HG03521 (cell line): ENCODE data around the gene NT5C.

Source experiments
- ATAC-seq: cut with Tn5 transposase; IDR thresholded peaks from one replicate; pipeline ENCODE4 v1.9.1; 2021; ENCODE audit warnings: mild to moderate bottlenecking, moderate library complexity; ENCODE audit not compliant: unreplicated experiment

Gene NT5C

DNA sequence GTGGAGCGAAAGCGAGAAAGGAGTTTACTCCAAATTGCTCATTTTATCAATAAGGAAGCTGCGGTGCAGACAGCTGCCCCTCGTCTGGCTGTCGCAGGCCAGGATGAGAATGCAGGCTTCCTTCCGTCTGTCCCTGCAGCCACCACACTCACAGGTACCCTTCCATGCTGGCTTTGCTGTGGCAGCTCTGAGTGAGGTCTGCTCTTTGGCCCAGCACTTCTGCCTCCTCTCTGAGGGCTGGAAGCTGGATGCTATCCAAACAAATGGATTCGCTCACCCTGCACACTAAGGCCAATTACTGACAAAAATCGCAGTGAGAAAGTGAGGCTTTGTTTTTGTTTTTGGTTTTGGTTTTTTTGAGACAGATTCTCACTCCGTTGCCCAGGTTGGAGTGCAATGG is 14.8 kb downstream of the NT5C start:
- ATAC-seq: no peak

DNA sequence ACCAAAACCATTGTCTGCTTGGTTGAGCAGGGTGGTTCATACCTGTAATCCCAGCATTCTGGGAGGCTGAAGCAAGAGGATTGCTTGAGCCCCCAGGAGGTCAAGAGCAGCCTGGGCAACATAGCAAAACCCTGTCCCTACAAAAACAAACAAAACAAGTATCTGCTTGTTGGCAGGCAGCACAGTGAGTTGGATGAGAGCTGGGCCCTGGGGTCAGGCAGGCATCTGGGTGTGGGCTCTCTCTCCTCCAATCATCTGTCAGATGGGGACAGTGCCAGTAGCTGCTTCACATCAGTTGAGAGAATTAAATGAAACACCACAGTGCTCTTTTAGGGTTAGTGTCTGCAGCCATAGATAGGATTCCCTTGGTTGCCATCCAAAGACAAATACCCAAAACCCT is 16.0 kb downstream of the NT5C start:
- ATAC-seq: no peak

DNA sequence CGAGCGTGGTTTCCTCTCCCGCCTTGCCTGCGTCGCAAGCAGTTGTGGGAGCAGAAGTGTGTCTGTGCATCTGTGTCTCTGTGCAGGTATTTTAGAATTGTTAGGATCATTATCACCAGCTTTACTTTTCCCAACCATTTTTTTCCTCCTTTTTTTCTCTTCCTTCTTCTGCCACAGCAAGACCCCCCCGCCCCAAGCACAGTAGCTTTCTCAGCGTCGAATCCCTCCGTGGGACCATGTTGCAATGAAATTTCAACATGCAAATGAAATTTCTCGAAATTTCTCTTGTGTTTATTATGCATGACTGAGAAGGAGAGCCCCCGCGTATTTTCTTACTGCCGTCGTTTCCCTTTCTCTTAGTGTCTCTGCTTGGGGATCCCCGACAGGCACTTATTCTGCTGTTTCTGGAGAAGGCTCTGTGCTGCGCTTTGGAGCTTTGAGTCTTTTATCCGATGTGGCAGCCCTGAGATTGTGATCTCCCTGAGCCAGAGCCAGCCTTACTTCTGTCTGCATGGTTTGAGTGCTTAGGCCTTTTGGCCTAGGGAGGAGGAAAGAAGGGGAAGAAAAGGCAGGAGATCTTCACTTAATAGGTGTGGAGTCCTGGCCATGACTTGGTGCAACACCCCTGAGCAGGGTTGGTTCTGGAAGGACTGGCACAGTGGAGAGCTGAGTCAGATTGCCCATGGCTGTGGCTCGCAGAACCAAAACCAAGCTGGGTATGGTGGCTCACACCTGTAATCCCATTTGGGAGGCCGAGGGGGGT is 16.8 kb downstream of the NT5C start:
- no peak for ATAC-seq

DNA sequence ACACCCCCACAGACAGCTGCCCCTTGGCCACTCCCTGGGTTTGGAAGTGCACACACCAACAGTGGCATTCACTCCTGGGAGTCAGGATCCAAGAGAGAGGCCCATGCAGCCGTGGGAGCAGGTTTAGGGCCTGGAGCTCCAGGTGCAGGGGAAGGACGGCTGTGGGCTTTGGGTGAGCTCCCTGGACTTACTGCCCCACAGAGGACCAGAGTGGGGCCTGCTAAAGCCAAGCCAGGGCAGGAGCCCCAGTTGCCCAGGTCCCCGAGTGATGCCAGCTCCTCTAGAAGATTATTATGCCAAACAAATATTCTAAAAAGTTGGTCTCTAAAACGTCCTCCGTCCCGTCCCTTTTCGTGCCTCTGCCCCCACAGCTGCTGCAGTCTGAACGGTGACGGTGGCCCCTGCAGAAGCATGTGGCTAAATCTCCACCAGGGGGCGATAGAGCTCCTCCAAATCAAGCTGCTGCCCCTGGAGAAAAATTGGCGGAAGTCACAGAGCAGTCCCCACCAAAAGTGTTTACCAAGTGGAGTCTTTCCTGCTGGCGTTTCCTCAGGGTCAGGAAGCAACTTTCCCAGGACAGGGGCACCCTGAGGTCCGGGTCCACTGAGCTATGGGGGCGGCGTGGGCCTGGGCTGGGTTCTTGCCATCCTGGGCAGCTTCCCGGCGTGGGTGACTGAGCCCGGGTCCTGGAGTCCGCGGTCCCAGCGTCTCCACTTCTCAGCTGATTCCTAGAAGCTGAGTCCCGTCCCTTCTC is 17.6 kb downstream of the NT5C start:
- peak; percentile 32 for ATAC-seq

DNA sequence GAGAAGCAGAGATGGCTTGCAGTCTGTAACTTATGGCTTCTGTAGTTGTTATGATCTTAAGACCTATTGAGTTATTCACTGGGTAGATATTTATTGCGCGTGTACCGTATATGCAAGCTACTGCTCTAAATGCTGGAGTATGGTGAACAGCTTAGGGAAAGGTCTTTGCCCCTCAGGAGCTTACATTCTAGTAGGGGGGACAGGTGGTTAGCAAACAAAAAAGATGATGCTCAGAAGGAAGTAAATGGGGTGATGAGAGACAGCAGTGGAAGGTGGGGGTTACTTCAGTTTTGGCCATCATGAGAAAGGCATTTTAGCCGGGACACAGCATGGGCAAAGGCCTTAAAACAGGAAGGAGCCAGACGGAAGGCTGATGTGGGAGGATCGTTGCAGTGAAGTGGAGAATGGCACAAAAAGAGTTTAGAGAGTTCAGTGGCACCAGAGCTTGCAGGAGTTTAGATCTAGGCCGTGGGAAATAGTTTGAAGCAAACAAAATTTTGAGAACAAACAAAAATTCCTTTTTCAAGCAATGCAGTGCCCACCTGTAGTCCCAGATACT is 19.7 kb downstream of the NT5C start:
- ATAC-seq: no peak

DNA sequence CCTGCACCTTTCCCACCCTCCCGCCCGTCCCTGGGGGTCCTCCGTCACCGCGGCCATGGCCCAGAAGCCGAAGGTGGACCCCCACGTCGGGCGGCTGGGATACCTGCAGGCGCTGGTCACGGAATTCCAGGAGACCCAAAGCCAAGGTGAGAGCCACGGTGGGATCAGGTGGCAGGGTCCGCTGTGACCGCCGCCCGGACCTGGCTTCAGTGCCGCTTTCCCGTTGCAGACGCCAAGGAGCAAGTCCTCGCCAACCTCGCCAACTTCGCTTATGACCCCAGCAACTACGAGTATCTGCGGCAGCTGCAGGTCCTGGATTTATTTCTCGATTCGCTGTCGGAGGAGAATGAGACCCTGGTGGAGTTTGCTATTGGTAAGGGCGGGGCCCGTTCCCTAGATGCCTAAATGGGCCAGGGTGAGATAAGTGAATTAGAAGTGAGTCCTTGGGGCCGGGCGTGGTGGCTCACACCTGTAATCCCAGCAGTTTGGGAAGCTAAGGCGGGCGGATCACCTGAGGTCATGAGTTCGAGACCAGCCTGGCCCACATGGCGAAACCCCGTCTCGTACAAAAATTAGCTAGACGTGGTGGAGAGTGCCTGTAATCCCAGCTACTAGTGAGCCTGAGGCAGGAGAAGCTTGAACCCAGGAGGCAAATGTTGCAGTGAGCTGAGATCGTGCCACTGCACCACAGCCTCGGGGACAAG is 21.2 kb downstream of the NT5C start:
- ATAC-seq: no peak

DNA sequence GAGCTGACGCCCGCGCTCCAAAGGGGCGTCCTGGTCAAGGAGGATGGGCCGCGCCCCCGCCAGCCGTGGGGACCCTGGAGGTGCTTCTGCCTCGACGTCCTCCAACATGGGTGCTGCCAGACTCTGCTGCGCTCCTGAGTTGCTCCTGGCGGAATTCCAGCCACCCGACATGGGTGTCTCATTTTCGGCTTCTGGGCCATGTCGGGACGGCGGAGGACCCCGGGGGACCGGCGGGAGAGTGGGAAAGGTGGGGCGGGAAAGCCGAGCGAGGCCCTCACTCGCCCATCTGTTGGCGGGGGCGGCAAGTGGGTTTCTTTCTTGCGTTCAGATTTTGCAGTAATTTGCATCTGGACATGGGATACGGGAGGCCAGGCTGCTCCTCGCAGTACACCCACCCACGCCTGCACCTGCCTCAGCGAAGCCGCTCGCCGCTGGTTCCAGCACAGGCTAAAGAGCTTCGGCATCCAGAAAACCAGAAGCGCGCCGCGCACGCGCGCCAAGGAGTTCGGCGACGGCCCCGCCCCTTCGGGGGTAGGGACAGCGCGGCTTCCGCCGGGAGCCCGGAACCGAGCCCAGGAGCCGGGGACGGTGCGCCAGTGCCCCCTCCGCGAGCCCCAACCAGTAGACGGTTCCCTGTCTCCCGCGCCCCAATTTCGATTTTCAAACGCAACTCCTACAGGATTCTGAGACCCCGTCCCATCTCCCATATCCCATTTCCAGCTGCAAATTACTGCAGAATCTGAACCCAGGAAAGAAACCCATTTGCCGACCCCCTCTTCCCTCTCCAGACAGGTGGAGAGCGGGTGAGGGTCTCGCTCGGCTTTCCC is 21.9 kb downstream of the NT5C start, which contains the start of gene ARMC7:
Gene ARMC7, plus strand, starts transcription at position 563 of the 827 bp plus-strand sequence. CDS start 320 bp downstream, outside the sequence.
- peak; percentile 65 for ATAC-seq

DNA sequence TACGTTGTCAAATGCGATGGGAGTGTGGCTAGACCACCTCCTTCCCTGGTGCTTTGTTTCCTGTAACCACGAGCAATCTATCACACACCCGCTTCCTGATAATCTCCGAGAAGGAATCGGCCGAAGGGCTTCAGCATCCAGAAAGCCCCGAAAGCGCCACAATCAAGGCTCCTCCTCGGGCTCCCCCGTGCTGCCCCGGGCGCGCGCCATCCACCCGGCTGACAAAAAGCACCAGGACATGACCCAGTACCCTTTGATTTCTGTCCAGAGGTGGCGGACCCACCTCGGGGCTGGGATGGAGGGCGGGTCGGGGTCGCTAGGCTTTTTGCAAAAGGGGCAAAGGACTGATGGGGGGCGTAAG is 22.5 kb downstream of the NT5C start:
- no peak for ATAC-seq

DNA sequence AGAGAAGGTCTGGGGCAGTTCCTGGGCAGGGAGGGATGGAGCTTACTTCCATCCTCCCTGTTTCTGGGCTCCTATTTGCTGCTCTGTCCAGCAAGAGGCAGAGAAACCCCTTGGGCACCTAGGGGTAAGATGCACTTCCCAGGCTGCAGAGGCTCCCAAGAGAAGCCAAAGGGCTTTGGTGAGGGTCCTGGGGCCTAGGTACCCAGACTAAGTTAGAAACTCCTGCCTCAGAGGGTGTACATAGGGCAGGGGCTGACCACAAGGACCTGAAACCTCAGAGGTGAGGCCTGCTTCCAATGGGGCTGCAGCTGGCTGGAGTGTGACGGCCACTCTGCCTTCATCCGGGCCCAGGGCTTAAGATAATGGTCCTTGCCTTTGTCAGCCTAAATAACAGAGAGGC is 23.3 kb downstream of the NT5C start:
- no peak for ATAC-seq

DNA sequence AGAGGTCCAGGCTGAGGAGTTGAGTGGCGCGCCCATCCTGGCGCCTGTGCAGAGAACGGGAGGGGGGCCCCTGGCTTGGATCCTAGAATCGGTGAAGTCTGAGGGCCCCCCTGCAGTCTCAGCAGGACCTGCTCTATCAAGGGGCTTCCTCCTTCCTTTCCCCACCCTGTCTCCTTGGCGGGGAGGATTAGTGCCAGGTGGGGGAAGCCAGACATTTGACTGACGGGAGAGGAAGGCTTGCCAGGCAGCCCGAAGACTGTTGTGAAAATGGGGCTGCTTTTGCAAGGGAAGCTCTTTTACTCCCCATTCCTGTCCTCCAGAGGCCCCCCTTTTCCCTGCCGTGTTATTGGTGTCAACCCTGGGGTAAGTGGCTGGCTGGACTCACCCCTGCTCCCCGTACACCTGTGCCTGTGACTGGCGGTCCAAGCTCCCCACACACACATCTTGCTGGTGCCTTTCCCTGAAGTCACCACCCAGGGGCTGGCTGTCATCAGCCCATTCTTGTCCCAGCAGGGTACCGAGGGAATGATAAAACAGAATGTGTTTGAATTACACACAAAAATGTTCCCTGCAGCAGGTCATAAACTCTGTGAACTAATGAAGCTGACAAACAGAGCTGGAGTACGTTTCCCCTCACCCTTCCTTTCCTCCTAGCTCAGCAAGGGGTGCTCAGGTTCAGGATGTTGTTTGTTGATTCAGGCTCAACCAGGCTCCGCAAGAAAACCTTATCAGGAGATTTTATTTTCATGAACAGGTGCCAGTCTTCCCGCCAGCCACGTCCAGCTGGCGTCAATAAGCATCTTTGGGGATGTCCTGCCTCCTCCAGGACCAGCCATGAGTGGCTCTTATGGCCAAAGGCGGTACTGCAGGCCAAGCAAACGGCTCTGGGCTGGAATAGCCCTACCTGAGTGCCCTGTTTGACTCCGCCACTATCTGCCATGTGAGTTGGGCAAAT is 26.1 kb downstream of the NT5C start:
- ATAC-seq: no peak

DNA sequence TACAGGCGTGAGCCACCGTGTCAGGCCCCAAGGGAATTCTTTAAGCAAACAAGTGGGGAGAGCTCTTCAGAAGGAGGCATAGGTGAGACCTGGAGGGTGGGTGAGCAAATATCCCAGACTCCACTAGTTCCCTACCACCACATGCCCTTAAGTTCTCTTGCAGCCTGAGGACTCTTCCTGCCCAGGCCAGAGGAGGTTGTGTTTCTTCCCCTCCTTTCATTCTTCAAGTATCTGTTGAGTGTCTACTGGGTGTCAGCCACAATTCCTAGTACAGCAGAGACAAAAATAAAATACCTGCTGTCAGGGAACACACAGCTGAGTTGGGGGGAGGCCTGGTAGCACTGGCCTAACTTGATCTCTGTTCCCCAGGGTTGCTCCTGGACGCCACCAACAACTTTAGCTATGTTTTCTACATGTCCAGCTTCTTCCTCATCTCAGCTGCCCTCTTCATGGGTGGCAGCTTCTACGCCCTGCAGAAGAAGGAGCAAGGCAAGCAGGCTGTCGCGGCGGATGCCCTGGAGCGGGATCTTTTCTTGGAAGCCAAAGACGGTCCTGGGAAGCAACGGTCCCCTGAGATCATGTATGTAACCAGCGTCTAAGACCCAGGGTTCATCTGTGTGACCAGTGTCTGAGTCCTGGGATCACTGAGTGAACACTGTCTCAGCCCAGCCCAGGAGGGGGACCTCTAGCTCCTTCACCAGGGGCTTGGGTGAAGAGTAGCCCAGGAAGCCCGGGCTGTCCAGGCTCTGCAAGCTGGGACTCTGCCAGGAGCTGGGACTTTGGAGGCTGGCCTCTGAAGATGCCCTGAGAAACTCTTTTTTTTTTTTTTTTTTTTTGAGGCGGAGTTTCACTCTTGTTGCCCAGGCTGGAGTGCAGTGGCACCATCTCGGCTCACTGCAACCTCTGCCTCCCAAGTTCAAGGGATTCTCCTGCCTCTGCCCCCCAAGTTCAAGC is 27.7 kb downstream of the NT5C start:
- ATAC-seq: no peak

DNA sequence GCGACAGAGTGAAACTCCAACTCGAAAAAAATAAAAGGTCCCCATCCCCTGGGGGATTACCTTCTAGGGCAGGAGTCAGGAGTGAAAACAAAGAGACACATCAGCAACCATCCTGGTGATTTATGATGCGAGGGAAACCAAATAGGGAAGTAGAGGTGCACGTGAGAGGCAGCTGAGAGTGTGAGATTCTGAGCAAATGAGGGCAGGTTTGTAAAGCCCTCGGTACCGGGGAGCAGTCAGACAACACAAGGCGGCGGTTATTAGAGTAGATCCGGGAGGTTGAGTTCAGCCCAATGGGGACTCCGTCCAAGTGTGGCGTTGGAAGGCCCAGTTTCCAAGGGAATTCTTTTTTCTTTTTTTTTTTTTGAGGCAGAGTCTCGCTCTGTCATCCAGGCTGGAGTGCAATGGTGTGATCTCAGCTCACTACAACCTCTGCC is 29.1 kb downstream of the NT5C start:
- ATAC-seq: no peak

DNA sequence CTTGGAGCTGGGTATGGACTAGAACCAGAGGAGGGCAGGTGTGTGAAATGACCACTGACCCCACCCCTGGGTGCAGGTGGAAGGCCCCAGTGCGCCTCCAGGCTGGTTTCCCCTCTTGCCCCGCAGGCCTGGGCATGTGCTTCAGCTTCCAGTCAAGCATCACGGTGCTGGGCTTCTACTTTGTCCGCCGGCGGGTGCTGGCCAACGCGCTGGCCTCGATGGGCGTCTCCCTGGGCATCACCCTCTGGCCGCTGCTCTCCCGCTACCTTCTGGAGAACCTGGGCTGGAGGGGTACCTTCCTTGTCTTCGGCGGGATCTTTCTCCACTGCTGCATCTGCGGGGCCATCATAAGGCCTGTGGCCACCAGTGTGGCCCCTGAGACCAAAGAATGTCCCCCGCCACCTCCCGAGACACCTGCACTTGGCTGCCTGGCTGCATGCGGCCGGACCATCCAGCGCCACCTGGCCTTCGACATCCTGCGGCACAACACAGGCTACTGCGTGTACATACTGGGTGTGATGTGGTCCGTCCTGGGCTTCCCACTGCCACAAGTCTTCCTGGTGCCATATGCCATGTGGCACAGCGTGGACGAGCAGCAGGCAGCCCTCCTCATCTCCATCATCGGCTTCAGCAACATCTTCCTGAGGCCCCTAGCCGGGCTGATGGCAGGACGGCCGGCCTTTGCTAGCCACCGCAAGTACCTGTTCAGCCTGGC is 31.5 kb downstream of the NT5C start:
- ATAC-seq: no peak

DNA sequence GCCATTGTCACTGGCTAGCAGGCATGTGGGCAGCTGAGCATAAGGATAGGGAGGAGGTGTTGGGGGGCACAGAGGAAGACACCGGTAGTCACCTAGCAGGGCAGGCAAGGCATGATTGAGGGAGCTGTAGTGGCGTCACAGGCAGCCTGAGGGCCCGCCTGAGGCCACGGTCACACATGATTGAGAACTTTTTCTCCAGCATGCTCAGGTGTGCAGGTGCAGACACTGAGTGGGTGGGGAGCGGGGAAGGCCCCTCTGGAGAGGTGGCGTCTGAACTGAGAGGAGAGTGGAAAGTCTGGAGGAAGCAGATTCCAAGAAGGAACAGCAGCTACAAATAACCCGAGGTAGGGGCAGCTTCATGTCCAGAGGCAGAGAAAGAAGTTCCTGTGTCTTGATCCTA is 32.7 kb downstream of the NT5C start:
- no peak for ATAC-seq

DNA sequence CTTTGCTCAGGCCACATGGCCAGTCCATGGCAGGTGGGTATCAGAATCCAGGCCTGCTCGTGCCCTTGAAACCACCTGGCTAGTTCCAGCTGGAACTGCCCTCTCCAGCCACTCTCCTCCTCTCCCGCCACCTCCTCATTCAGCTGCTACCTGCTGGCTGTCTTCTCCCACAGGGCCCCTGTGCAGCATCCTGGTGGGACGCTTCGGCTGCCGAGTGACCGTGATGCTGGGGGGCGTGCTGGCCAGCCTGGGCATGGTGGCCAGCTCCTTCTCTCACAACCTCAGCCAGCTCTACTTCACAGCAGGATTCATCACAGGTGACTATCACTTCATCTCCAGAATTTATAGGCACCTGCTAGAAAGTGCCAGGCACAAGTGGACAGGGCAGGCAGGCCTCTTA is 33.7 kb downstream of the NT5C start:
- no peak for ATAC-seq

DNA sequence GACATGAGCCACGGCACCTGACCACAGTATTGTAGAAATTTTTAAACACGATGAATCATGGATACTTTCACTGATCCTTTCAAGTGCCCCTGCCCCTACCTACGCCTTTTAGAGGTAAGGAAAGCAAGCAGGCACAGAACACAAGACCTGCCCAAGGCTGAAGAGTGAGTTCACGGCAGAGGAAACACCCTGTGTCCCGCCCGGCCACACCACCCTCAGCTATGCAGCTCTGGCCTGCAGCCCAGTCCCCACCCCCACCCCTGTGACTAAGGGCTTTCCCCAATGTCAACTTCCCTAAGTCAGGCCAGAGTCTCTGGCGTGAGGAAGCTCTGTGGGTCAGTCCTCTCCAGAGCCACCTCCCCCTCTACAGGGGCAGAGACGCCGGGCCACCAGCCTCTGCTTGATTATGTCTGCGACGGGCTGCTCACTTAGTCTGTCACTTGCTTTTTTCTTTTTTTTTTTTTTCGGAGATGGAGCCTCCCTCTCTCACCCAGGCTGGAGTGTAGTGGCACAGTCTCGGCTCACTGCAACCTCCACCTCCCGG is 35.4 kb downstream of the NT5C start:
- ATAC-seq: no peak

DNA sequence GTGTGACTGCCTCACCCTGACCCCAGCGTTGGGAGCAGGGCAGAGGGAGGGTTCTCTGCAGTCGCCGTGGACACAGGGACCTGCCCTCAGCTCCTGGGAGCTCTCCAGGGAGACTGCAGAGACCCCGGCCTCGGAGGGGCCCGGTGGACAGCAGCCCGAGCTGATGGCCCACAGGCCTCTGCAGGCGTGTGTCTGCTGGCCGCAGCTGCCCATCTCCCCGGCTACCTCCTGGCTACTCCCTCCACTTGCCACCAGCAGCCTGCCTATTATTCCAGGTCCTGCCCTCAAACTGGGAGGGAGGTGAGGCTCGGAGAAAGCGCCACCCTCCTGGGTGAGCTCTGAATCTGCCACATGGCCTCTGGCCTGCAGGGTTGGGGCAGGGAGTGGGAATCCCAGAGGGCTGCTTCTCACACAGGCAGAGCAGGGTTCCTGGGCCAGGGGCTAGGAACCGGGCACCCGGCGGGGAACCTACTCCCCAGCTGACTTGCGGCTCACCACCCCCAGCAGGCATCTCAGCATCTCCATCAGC is 36.6 kb downstream of the NT5C start:
- no peak for ATAC-seq
